ENCODE data around the gene PPP1R9A.

DNA sequence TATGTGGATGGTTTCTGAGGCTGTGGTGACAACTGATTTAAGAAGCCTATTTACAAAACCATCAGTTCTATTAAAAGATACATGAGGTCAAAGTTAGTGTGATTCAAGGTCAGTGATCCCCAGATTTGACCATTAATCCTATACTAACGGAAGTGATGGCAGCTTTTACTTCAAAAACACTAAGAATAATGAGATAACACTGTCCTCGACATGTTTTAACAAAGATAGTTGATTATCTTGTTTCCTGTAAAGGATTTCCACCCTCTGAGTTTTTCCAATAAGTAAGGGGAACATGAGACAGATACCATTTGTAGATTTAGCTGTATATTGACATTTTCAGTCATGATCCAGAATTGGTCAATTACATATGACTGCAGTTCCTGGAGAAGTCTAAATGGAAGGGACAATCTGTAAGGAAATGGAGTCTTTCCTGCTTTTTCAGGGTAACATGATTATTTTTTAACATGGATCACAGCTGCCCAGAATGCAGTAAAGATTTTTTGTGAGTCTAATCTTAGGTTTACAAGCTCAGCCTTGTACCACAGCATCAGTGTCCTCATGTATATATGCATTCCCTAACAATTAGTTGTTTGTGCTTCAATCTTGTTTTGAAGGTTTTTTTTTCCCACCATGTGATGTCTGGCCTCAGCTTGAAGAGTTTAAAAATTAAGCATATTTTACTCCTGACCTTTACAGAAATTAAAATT is 188.0 kb downstream of the PPP1R9A start:
- TF ChIP-seq, protein P1, sequence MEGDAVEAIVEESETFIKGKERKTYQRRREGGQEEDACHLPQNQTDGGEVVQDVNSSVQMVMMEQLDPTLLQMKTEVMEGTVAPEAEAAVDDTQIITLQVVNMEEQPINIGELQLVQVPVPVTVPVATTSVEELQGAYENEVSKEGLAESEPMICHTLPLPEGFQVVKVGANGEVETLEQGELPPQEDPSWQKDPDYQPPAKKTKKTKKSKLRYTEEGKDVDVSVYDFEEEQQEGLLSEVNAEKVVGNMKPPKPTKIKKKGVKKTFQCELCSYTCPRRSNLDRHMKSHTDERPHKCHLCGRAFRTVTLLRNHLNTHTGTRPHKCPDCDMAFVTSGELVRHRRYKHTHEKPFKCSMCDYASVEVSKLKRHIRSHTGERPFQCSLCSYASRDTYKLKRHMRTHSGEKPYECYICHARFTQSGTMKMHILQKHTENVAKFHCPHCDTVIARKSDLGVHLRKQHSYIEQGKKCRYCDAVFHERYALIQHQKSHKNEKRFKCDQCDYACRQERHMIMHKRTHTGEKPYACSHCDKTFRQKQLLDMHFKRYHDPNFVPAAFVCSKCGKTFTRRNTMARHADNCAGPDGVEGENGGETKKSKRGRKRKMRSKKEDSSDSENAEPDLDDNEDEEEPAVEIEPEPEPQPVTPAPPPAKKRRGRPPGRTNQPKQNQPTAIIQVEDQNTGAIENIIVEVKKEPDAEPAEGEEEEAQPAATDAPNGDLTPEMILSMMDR (IDR thresholded peaks at IDR 0.05) = no peak
- TF ChIP-seq POLR2A (IDR thresholded peaks at IDR 0.05) = no peak
- TF ChIP-seq POLR2AphosphoS5 (IDR thresholded peaks at IDR 0.05) = no peak

Measured in gastroesophageal sphincter (tissue), 3 donors.